GM18951 (cell line): ENCODE data around the gene QSOX1.

Experiments
- POLR2A ChIP-seq: IDR thresholded peaks from 4 replicates; pipeline ENCODE4 v1.6.1; 2011; ENCODE audit warnings: mild to moderate bottlenecking; ENCODE audit not compliant: insufficient read length, insufficient read depth; ENCODE audit errors: extremely low read depth
- in situ Hi-C: fragments of 300-500 bp; cut with MboI; formaldehyde crosslinking; loops from one replicate; pipeline ENCODE4 v1.12.0; 2022; ENCODE audit warnings: low sequenced_read_pairs, mixed read lengths, inconsistent platforms; ENCODE audit not compliant: unreplicated experiment

QSOX1 gene

DNA sequence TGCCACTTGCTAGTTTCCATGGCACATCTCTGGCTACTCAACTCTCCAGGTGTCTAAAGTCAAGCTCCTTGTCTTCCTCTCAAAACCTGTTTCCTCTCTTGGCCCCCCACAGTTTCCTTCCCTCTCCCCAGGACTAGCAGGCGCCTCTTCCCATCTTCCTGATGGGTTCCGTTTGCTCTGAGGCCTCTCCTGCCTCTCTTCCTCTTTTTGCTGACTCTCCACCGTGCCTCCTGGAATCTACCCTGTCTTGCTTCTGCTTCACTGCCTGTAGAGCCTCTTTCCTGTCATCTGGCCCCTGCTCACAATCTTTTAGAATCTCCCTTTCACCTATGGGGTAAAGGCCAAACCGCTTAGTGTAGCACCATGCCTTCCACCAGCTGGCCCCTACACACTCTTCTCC is 53.6 kb downstream of the QSOX1 start:
- TF ChIP-seq POLR2A, result no peak
- in situ Hi-C loops, result no loop called here

DNA sequence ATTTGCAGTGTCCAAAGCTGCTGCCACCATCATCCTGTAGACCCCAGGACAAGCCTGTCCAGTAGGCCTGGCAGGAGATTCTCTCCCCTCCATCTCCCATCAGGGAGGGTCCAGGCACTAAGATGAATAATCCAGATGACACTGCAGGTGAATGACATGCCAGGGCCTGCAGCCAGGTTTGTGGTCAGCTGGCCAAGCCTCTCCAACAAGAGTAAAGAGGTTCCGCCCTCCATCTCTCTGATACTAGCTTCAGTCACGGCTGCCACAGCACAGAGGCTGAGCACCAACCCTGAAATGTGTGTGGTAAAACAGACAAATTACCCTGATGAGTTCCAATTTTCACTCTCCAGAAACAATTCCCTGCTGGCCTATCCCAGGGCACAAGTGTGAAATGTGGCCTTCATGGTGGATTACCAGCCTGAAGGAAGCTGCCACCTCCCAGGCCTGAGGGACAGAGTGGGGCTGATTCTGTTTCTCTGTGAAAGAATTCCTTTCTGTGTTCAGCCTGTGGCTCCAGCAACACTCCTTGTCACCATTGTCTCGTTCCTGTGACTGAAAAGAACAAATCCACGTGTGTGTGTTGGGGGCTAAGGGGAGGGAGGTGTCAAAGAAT is 55.4 kb downstream of the QSOX1 start:
- in situ Hi-C loops, result no loop called here
- no peak for TF ChIP-seq POLR2A

DNA sequence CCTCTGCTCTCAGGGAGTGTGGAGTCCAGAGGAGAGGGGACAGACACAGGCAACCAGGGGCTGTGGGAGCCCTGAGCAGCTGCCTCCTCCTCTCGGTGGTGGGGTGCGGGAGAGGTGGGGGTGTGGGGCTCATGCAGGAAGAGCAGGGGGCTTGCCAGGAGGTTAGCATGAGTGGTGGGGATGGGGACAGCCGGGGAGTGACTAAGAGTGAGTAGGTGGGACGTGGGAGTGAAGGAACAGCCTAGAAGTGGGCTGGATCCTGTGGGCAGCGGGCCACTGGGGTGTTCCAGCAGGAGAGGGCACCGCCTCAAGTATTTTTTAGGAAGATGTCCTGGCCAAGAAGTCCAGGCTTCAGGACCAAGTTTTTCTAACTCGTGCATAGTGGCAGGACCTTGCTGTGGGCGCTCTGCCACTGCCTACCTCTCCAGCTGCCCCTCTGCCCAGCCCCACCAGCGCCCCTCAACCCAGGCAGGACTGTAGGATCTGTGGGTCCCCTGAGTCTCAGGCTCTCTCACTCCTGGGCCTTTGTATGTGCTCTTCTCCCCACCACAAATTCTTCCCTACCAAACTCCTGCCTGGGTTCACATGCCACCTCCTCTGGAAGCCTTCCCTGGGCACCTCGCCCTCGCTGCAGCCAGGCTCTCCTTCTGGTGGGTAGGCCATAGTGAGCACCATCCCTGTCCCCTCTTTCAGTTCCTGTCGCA is 56.6 kb downstream of the QSOX1 start:
- no peak for TF ChIP-seq POLR2A
- in situ Hi-C loops, result no loop called here

DNA sequence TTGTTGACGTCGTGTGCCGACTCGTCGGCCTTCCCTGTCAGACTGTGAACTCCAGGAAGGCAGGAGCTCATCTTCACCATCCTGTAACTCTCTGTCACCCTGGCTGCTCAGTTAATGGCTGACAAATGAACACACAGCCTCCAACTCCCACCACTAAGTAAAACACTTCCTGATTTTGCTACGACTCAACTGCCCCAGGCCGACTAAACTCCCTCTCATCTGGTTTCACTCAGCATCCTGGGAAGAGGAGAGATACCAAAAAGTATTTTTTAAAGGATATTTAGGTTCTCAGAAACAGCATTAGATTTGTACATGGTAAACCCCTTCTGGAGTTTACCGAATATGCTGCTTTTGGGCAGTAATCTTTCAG is 57.2 kb downstream of the QSOX1 start:
- in situ Hi-C loops, result no loop called here
- no peak for TF ChIP-seq POLR2A

DNA sequence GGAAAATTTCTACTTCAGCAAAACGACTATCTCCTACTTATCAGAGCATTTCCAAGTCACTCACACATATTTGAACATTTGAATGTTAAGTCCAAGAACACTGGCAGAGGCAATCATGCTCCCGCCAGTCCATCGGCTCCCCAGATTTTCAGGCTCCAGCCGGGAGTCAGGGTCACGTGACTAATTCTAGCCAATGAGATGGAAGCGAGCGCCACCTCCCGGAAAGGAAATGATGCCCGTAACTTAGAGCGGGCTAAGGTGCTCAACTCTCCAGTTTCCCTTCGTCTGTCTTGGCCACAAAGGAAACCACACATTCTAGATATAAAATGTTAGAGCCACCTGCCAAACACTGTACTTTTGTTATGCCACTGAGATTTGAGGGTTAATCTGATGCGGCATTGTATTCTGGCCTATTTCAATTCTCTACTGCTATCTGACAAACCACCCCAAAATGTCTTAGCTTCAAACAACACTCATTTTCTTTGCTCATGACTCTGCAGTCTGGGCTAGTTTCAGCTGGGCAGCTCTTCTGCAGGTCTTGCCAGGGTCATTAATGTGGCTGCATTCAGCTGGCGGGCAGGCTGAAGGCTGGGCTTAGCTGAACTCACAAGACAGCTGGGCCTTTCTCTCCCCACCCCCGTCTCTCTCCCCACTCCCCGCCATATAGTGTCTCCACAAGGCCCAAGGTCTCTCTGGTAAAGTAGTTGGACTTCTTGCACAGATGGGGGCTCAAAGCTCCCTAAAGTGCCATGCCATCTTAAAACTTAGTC is 58.9 kb downstream of the QSOX1 start:
- no peak for TF ChIP-seq POLR2A
- in situ Hi-C loops, result no loop called here

DNA sequence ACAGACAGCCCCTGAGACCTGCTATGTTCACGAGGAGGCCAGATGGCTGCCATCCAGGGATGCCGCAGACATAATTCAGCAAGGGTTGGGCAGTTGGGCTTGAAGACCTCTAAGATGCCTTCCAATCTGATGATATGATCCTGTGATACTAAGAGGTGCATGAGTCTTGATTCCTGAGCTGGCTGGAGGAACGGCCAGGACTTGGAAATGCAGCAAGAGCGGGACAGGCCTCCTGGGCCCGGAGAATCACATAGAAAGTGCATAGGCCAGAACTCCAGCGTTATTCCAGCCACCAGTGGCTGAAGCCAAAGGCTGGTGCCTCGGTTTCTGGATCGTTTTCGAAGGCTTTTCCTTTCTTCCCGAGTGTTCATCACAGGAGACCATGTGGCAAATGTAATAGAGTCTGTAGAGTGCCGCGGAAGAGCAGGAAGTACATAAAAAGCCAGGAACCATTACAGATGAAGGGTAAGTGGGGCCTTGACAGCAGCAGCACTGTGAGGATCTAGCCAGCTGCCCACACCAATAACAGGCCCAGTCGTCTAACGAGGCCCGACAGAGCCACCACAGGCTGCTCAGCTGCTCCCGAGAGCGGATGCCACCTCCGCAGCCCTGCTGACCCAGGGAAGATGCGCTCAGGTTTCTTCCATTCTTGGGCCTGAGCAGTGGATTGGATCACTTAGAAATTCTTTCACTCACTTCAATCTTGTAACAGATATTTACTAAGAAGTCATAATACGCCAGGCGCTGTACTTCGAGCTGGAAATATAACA is 61.4 kb downstream of the QSOX1 start:
- TF ChIP-seq POLR2A, result no peak
- in situ Hi-C loops, result no loop called here

DNA sequence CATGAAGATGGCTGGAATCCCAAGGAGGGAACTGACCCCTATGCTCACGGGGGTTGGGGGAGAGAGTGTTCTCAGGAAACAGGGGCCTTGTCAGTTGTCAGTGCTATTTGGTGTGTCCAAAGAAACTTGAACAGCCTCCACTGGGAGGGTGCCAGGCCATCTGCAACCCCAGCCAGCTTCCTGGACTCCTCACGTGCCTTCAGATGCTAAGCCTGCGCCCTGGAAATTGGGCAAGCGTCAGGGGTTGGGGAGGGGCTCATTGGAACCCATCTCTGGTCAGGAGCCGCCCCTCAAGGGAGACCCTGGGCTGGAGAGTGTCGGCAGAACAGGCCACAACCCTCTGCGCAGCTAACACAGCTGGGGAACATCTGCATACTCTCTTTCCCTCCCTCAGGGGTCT is 62.3 kb downstream of the QSOX1 start:
- in situ Hi-C loops, result no loop called here
- no peak for TF ChIP-seq POLR2A

DNA sequence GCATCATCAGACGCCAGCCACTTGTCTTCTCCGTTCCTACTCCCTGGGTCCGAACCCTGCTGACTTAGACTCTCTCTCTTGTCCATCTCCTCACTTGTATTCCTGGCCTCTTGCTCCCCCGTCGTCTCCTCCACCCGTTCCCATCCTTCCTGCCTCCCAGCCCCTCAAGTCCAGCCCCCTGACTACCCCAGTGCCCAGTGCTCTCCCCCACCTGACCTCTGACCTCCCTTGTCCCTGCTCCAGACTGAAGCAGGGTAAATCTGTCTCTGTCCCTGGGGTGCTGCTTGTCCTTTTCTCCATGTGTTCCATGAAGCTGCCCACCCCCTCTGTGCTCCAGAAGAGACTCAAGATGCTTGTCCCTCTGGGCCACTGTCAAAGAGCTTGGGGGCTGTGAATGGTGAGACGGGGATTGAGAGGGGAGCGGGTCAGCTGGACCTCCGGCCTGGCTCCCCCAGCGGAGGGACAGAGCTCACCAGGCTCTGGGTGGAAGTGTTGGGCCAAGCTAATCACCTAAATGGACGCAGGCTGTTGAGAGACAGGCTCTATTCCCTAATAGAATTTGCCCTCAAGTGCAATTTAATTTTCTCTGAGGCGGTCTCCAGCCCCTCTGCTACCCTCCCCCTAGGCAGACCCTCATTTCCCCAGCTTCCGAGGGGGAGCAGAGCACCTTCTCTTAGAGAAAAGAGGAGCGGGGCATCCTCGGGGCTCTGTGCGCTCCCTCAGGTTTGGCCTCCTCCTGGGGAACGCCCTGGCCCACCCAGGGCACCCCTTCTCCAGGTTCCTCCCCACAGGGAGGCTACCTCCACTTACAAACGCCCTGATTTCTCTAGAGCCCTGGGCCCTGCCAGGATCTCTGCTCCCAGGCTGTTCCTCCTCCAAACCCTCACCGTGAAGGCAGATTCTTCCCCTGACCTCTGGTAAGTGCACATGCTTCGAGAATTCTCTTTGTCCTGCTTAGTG is 64.4 kb downstream of the QSOX1 start:
- TF ChIP-seq POLR2A, result no peak
- in situ Hi-C loops, result no loop called here

DNA sequence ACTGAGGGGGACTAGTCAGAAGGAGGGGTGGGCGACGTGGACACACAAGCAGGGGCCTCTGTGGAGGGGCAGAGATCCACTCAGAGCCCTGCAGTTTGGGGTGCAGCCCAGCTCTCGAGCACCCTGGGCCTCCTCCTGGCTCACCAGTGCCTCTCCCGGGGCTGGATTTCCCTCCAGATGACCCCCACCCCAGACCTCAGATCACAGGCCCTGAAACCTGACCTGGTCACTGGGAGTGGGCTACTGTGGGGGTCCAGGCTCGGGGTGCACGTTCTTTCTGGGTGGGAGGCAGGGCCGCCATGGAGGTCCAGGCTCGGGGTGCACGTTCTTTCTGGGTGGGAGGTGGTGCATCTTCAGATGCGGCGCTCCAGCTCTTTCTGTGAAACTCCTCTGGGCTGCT is 65.1 kb downstream of the QSOX1 start:
- no peak for TF ChIP-seq POLR2A

DNA sequence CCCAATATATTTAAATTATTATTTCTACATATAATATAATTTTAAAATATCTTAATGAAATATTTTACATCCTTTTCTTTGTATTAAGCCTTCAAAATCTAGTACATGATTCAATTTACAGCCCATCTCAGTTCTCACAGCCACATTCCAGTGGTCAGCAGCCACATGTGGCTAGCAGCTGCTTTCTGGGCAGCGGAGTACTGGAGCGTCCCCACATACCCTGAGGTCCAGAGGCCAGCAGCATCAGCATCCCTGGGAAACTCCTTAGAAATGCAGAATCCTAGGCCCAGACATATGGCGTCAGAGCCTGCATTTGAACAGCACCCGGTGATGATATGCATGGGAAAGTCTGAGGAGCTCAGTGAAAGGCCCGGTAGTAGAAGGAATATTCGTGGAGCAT is 66.8 kb downstream of the QSOX1 start:
- no peak for TF ChIP-seq POLR2A
- in situ Hi-C loops, result no loop called here

More for the DNA sequence above, 65.1 kb downstream of the QSOX1 start:
- in situ Hi-C loops, result no loop called here

DNA sequence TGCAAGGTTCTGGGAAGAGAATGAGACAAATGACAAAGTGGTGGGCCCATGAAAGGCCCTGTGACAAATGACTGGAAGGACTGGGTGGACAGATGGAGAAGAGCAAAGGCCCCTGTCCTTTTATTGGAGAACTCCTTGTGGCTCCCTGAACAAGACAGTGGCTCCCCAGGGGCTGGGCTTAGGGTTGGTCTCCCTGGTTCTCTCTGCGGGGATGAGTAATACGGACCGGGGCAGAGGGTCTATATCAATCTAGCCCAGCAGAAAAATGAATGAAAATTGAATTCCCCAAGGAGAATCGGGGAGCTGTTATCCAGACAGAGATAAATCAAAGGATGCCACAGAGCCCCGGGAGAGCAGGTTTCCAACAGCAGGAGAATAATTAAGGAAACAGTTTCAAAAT is 70.2 kb downstream of the QSOX1 start:
- no peak for TF ChIP-seq POLR2A
- in situ Hi-C loops, result no loop called here

DNA sequence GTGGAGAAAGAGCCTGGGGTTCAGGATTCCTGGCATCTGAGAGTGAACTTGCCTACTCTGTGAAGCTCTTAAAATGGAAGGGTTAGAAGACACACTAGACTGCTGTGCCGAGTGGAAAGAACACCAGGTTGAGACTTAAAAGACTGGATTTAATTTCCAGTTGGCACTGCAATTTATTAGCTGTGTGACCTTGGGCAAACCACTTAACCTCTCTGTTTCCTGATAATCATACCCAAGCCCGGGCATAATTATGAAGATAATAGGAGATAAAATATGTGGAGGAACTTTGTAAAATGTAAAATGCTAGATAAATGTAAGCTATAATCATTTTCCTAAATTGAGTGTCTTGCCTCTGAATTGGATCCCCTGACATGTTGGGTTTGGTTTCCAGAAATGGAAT is 70.7 kb downstream of the QSOX1 start:
- TF ChIP-seq POLR2A, result no peak
- in situ Hi-C loops, result no loop called here

DNA sequence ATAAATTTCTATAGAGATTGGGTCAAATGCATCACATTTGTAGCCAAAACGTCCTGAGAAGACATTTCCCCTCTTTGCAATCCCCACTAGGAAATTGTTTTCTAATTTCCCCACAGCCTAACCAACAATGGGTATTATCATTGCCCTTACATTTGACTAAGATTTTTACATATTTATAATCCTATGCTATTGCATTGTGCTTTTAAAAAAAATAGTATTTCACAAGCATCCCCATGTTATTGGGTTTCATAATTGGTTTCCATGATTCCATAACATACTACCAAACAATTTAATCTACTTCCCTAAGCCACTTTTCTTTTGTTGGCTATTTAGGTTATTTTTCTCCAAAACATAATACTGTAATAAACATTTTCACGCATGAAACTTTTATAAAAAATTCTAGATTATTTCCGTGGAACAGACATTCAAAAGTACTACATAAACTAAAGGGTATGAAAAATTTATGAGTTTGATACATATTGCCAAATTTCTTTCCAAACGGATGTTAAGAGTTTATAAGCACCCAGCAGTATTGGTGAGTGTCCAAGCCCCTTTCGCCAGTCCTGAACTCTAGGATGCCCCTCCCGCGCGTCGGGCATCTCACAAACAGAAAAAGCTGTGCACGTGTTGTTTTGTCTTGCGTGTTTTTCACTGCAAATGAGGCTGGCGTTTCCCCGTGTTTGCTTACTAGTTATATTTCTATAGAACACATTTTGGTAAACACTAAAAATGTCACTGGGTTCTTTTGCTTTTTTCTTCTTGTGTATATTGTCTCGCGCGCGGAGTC is 73.4 kb downstream of the QSOX1 start:
- no peak for TF ChIP-seq POLR2A
- in situ Hi-C loops, result no loop called here
